Stimulated activated CD8-positive, alpha-beta memory T cell treated with anti-CD3 and anti-CD28 coated beads, Interleukin-7, amount 100 ng/mL, for 24 hours (primary cell): ENCODE results near the gene EBI3.
"Not testable (repeated sequence)": the region's sequence is repeated elsewhere in the genome, so short reads cannot be mapped to it uniquely, and the experiment has no call there.

ENCODE experiments used
- DNase-seq: peaks from one replicate; pipeline ENCODE4 v3.0.0-alpha.2; 2020; ENCODE audit warnings: low read depth

The EBI3 gene

DNA sequence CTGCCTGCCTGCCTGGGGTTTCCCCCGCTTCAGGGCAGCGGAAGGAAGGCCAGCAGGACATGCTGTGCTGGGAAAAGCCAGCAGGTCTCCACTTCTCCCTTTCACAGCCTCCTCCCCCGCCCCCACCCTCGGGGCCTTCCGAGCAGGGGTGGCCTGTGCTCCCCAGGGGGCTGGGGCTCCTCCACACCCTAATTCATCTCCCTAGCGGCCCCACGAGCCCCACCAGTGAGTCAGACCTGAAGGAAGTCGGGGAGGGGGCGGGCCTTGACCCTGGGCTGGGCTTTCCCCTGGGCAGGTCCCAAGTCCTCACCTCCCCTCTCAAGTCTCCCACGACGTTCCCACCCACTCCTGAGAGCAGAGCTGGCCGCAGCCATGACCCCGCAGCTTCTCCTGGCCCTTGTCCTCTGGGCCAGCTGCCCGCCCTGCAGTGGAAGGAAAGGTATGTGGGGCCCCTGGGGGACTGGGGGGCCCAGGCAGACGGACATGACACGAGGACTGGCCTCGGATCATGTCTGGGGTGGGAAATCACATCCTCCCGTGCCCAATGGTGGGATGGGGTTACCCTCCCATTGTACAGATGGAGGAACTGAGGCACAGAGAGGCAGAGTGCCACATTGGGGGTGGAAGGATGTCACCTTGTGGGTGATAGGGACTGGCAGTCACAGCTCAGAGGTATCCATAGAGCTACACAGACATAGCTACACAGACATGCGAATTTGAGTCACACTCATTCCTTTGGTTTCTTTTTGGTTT, at the start of gene EBI3:
TSS of gene EBI3 (plus strand) at position 345 of the 753 bp plus-strand sequence. CDS start at position 373, 28 bp downstream.
- DNase-seq, result no peak

DNA sequence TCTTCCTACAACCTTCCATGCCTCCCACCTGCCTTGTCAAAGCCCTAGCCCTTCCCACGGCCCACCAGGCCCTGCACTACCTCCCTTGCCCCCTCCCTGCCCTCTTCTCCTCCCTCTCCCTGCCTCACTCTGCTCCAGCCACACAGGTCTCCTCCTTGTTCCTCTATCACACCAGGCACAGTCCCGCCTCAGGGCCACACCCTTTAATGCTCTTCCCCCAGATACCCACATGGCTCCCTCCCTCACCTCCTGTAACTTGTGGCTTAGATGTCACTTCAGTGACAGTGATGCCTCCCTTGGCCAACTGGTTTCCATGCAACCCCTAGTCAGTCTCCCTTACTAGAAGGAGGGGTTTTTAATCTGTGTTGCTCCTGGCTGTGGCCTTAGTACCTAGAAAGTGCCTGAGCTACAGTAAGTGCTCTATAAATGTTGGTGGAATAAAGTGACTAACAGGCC, 48.2 kb upstream of the EBI3 start:
- no peak for DNase-seq

DNA sequence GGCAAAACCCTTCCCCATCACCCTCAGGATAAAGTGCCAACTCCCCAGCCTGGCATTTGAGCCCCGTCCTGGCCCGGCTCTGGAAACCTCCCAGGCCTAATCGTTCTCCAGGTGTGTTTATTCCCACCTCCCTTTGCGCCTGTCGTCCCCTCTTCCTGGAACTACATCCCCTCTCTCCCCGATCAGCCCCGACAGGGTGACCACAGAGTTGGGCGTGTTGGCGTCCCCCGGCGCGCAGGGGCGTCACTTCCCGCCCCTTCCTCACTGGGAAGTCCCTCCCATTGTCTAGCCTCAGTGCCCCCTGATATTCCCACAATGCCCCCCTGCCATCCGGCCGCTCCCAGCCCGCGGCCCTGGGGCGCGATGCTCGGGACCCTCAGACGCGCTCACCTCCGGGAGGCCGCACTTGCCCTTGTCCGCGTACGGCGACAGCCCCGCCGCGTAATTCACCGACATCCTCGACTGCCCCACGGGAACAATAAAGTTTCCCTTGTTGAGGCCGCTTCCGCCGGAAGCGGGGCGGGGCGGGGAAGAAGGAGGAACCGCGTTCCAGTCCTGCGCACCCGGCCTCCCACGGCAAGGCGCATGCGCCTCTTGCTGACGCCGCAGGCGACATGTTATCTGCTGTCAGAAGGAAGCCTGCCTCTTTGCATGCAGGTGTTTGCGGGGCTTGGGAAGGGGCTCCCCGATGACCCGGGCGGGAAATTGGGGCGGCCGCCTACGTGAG, 47.1 kb upstream of the EBI3 start, which contains the start of the genes ANKRD24 and SIRT6:
TSS of gene ANKRD24 (plus strand) at position 606 of the 727 bp plus-strand sequence. CDS start 3,737 bp downstream, outside the sequence.
TSS of gene SIRT6 (minus strand) at position 480 of the 727 bp plus-strand sequence. CDS start at position 456, 24 bp downstream.
- peak; percentile 95 for DNase-seq

DNA sequence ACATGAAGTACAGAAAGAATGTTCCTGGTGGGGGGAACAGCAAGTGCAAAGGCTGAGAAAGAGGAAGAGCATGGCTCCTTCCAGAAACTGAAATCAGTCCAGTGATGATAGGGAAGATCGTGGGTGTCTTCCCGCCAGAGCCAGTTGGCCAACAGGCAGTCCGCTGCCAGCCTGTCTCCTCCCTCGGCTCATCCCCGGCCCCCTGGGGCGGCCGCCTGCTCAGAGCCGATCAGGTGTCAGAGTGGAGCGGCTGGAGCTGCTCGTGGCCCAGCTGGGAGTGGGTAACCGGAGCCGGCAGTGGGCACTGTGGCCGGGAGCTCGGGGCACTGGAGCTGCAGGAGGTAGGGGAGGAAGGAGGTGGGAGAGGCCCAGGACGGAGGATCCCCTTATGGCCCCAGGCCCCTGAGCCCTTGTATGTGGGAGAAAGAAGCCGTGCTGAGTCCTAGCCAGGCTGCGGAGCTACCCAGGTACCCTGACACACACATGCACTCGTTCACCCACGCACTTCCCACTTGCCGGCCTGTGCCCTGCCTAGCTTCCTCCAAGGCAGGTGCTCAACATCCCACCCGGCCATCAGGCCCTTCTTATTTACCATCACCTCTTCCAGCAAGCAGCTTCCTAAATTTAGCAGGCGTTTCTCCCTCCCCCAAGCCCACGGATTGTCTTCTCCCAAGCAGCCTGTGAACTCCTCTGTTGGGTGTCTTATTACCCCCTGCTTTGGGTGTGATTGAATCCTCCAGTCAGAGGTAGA, 45.2 kb upstream of the EBI3 start:
- no peak for DNase-seq

DNA sequence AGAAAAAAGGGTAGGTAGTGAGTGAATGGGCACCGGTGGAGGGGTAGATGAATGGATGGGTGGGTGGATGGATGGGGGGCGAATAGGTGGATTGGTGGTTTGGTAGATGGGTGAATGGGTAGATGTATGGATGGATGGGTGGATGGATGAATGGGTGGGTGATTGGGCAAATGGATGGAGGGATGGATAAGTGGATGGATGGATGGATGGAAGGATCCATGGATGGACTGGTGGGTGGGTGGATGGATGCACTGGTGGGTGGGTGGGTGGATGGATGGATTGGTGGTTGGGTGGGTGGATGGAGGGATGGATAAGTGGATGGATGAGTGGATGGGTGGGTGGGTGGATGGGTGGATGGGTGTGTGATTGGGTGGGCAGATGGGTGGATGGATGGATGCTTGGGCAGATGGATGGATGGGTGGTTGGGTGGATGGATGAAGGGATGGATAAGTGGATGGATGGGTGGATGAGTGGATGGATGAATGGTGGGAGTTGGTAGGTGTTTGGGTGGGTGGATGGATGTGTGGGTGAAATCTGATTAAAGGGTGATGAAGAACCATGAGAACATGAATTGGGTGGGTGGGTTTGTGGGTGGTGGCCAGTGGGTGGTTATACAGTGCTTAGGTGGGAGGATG, 44.5 kb upstream of the EBI3 start:
- no peak for DNase-seq

DNA sequence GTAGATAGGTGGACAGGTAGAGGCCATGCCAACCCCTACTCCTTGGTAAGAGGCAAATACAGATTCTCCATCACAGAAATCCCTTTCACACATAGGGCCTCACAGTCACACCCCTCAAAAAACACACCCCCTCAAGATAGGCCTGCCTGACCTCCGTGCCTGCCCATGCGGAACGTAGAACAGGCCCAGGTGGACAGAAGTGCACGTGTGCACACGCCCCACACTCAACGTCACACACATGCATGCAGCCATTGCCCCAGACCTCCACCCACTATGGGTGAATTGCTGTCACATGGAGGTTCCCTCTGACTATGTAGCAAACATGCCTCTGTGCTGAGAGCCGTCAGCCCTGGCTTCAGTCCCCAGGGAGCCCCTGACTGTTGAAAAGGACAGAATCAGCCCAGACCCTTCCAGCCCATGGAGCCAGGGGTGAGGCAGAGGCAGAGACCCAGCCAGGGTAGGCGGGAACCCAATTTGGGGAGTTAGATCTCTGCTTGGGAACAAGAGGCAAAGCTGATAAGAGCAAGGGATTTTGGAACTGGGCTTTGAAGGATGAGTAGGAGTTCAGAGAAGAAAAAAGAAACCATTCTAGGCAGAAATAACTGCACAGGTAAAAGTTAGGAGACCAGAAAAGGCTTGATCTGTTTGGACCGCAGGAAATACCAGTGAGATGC, 43.8 kb upstream of the EBI3 start:
- DNase-seq, result no peak

DNA sequence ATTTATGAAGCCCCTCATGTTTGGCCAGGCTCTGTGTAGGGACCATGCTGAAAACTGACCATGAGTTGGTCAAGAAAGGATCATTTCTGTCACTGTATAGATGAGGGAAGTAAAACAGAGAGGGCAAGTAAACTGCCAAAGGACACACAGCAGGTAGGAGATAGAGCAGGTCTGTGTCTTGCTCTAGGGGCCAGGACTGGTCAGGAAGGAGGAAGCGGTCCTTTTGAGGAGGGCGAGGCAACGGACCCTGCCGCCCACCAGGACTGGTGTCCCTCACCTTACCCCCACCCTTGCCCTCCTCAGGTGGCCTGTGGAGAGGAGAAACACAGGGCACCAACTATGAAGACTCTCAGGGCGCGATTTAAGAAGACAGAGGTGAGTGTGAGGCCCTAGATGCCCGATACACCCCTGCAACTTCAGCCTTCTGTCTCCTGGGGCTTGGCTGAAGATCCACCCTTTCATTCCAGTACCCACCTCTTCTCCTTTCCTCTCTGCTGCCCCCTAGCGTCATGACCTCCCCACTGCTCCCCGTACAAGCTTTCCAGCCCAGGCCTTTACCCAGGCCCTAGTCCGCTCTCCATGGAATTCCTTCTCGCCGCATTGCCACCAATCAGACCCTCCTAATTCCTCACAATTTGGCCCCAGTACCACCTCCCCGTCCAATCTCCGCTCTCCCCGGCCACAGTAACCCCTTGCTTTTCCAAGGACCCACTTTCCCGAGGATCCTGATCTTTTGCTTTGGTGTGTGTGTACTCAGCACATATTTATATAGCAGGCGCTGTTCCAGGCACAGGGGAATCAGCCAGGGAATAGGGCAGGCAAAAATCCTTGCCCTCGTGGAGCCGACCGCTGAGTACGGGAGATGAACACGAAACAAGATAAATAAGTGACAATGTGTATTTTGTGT, 43.0 kb upstream of the EBI3 start:
- peak; percentile 80 for DNase-seq

DNA sequence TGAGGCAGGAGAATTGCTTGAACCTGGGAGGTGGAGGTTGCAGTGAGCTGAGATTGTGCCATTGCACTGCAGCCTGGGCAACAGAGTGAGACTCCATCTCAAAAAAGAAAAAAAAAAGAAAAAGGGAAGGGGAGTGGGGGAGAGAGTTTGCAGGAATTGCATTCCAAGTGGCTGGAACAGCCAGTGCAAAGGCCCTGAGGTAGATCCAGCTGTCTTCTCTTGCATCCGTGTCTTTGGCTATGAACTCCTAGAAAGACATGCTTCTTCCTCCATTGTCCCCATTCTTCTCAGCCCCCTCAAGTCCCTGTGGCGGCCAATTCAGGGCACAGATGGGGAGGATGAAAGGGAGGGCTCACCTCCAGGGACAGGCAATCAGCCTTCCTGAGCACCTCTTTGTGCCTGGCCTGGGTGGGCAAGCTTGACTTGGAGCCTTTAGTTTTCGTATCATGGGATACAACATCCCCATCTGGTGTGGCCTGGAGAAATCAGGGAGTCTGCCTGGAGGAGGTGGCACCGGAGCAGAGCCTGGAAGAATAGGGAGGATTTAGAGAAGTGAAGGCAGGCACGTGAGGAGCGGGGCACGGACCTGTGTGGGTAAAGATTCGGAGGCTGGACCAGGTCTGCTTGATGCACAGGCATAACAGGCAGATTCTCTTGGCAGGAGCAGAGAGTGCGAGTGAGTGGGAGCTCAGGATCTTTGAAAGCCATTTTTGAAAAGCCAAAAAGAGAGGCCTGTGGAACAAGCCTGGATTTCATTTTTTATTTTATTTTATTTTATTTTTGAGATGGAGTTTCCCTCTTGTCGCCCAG, 41.8 kb upstream of the EBI3 start:
- DNase-seq, result no peak

DNA sequence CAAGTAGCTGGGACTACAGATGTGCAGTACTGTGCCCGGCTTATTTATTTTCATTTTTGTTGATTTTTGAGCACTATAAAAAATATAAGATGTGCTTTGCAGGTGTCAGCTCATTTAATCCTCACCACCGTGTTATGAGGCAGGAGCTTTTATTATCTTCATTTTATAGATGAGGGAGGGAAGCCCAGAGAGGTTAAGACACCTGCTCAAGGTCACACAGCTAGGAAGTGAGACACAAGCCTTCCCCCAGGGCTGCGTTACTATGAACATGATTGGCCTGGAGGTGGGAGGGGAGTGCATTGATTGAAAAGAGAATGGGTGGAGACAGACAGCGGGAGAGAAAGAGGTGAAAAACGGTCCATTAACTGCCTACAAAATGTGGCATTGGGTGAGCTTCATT, 39.7 kb upstream of the EBI3 start:
- no peak for DNase-seq

DNA sequence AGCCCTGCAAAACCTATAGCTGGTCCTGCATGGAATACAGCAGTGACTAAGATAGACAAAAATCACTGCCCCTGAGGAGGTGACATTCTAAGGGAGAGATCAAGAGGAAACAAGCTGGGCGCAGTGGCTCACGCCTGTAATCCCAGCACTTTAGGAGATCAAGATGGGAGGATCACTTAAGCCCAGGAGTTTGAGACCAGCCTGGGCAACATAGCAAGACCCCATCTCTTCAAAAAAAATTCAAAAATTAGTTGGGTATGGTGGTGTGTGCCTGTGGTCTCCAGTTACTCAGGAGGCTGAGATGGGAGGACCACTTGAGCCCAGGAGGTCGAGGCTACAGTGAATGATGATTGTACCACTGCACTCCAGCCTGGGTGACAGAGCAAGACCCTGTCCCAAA, 36.8 kb upstream of the EBI3 start:
- DNase-seq, result not testable (repeated sequence)

DNA sequence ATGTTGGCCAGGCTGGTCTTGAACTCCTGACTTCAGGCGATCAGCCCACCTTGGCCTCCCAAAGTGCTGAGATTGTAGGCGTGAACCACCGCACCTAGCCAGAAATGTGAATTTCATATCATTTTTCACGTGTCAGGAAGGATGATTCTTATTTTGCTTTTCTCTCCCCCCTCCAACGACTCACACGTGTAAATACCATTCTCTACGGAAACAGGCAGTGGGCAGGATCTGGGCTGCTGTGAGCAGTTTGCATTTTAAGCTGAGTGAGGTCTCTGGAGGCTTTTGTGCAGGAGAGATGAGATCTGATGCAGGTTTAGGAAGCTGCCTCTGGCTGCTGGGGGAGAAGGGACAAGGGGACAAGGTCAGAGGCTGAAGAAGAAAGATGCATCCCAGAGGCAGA, 35.0 kb upstream of the EBI3 start:
- no peak for DNase-seq

DNA sequence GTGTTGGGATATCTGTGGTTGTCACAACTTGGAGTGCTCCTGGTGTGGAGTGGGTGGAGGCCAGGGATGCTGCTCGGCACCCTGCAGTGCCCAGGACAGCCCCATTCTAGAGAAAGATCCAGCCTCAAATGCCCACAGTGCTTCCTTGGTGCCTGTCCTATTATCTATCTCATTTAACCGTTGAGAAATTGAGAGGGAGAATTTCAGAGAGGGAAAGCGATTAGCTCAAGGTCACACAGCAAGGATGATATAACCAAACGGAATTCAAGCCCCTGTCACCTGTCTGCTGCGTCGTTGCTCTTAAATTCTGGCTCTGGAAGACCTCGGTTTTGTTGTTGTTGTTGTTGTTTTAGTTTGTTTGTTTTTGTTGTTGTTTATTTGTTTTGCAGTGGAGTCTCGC, 33.3 kb upstream of the EBI3 start:
- DNase-seq, result no peak

DNA sequence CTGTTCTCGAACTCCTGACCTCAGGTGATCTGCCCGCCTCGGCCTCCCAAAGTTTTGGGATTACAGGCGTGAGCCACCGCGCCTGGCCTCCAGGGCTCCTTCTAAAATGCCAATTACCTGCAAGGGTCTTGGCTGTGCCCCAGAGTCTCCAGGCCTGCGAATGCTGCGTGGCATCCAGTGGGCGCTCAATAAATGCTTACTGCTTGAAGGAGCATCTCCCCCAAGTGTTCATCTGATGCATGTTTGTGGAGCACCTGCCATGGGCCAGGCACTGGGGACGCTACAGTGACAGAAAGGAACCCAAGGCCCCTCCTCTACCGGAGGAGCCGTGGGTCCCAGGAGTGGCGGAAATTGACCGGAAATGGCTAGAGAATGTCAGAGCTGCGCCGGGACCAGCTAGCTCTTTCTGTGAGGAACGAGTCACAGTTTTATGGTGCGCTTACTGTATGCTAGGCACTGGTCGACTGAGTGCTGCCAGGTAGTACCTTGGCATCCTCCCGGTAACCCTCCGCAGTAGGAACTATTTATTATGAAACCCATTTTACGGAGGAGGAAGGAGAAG, 32.7 kb upstream of the EBI3 start:
- no peak for DNase-seq

DNA sequence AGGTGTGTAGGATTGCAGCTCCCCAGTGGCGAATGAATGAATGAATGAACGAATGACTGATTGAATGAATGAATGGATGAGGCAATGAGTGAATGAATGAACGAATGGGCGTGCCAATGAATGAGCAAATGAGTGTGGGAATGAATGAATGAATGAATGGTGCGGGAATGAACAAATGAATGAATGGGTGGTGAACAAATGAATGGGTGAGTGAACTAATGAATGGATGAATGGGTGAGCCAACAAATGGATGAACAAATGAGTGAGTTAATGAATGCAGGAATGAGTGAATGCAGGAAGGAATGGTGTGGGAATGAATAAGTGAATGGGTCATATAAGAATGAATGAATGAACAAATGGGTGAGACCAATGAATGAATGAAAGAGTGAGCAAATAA, 32.1 kb upstream of the EBI3 start:
- no peak for DNase-seq

DNA sequence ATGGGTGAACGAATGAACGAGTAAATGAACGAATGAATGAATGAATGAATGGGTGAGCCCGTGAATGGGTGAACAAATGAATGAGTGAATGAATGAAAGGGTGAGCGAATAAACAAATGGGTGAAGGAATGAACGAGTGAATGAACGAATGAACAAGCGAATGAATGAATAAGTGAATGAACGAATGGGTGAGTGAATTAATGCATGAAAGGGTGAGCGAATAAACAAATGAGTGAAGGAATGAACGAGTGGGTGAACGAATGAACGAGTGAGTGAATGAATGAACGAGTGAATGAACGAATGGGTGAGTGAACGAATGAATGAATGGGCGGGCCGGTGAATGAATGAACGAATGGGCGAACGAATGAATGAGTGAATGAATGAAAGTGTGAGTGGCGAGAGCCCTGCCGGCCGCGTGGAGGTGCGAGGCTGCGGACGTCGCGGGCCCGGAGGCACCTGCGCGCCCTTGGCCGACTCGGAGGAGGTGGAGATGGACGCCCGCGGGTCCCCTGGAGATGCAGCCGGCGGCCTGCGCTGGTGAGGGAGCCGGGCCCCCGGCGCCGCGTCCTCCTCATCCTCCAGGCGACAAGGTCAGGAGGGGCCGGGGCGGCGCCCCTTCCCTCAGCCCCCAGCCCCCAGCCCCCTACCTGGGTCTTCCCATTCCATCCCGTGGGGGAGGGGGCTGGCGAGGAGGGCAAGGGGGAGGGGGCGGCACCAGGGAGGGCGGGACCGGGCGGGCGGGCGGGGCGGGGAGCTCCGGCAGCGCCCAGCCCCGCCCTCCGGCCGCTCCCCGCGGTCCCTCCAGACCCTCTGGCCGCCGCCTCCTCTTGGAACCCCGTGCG, 31.5 kb upstream of the EBI3 start:
- no peak for DNase-seq

DNA sequence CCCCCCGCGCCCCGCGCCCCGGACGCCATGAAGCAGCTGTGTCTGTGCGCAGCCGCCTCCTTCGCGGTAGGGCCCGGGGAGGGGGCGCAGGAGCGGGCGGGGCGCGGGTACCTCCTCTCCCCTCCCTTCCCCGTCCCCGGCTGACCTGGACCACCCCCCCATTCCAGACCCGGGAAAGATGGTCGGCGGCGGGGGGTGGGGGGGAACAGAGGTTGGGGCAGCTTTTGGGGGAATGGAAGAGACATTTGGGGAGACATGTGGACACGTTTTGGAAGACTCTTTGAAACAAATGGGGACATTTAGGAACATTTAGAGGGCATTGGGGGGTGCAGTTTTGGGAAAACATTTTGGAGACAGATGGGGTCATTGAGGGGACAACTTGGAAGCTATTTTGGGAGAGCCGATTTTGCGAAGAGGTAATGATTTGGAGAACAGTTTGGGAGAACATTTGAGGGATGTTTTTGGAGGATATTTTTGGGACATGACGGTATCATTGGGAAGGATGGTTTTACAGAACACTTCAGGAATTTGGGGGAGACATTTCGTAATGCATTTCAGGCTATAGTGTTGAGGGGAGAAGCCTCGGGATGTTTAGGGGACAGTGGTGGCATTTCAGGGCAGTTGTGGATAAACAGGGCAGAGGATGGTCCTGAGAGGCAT, 30.7 kb upstream of the EBI3 start:
- no peak for DNase-seq

DNA sequence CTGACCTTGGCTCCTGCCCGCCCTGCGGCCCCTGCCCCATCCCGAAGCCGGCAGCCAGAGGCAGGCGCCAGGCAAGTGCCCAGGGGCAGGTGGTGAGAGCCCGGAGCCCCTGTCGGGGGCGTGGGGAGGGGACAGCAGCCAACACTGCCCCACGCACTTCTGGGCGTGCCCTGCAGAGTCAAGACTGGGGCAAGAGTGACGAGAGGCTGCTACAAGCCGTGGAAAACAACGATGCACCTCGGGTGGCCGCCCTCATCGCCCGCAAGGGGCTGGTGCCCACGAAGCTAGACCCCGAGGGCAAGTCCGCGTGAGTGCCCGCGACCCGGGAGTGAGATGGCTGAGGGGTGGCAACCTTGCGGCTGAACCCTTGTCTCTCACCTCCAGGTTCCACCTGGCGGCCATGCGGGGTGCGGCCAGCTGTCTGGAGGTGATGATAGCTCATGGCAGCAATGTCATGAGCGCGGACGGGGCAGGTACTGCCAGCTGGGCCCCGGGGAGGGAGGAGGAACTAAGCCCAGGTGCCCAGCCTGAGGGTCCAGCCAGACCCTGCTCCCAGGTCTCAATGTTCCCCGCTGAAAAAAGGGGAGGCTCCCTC, 29.5 kb upstream of the EBI3 start:
- DNase-seq, result no peak
